Nucleus accumbens (tissue), 56 donors: ENCODE data around the gene MAP2K5.

Source experiments
- DNase-seq, 56 donors: peaks; one replicate each; lab custom pipeline; 2025; lab: John Stamatoyannopoulos, UW

MAP2K5 gene

DNA sequence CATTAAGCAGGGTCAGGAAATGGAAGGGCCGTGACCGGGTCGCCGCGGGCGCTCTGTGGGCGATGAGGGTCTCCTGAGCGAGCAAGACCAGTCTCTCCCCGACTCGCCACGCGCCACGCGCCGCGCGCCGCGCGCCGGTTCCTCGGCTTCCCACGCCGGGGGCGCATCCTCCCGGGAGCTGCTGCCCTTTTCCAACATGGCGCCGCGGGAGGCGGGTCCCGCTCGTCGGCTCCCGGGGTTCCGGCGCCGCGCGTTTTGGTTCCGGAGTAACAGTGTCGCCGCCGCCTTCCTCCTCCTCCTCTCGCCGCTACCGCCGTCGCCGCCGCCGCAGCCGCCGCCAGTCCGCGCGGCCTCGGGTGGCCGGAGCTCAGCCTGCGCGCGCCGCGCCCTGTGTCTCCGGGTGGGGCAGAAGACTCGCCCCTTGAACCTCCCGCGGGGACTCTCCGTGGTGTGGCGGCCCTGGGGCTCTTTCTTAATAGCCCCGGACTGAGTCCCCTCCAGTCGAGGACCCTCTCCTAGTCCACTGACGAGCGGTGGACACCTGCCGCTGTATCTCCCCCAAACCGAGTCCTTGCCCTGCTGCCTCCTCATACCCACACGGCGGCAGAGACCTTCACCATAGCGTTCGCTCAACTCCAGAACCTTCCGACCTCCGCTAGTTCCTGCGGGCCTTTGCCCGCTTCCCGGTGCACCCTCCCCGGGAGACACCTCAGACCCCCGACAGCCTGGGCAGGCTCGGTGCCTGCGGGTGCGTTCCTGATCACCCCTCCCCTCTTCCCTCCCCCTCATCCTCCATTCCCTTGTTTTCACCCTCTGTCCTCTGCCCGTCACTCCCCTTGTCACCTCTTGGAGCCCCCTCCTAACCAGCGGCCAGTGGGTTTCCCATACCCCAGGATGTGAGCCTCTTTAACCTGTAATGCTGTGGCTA, at the start of gene MAP2K5:
MAP2K5 (plus strand) TSS at position 284 of the 928 bp plus-strand sequence; CDS start at position 917, 633 bp downstream.
- peak in 55 of 56 donors; percentile 24 to 93 (median 79) for DNase-seq

DNA sequence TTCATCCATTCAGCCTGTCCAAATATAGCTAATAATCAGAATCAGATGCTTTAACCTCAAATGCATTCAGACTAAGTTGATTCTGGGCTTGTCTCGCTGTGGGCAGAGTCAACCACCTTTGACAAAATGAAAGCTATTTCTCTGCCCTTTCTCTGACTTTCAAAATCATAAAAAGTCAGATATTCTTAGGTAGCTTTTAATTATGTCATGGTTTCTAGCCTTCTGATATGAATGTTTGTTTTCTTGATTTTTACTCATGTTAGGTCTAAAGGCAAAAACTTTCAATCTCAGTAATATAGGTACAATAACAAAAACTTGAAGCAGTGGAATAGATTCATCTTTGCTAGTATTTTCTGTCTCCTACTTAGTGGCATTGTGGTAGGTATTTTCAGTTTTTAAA, 46.9 kb upstream of the MAP2K5 start:
- no peak for DNase-seq

DNA sequence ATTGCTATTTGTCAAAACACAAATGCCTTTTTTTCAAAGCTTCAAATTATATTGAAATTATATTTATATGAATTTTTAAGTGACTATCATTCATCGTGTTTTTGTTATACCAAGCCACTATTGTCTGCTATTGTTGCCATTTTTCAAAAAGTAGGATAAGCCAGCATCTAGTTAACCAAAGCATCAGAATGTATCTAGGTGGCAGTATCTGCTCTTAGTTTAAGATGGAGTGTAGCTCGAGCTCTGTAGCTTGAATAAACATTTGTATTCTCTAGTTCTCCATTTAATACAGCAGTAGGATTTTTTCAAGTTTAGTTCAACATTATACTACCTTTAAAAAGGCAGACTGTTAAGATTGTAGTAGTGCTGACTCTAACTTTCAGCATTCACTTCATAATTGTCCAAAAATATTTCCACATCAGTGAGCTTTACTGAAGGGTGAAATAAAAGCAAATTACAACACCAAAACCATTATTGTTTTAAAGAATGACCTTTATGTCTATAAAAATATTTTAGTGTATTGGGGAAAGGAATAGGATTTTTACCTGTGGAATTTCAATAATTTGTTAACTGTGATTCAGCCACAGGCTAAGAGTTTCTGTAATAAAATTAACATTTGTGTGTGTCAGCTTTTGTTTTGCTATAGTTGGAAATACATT, 41.2 kb upstream of the MAP2K5 start:
- DNase-seq, result no peak

DNA sequence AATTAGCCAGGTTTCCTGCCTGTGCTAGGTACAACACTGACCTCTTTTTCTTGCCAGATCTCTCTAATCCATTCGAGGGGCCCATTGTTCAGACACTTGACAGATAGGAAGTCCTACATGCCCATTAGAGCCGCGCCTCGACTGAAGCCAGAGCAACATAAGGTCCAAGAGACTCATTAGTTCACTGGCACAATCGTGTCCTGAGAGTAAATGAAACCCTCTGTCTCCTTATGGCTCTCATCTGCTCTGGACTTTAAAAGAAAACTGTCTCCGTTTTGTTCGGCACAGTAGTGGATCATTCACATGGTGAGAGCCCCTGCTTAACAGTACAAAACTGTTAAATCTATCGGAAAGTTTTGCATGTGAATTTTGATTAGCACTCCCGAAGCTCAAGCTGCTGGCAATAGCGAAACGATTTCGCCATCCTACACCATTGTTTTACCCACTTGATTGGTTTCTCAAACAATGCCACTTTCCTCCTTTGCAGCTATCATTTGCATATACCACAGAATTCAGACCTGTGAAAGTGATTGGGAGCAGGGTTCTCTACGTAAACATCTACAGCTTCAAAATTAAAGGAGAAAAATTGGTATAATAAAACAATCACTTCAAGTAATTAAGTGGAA, 40.6 kb upstream of the MAP2K5 start:
- peak in 3 of 56 donors; percentile 4 to 19 (median 7) for DNase-seq

DNA sequence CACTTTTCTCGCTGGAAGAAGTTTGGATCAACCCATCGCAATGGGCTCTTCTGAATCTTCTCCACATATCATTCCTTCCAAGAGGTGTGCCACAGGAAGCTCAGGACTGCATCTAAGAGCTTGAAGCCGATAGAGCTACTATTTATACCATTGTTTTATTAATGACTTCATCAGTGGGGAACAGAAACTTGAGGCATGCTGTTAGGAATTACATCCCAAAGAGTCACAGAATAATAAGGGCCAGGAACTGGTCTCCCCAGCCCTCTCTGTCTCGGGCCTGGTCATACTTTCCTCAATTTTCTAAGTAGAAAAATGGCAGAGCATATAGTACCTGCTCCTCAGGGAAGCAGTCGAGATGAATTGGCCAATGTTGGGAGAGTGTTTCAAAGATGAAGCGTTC, 38.4 kb upstream of the MAP2K5 start:
- DNase-seq, result no peak

DNA sequence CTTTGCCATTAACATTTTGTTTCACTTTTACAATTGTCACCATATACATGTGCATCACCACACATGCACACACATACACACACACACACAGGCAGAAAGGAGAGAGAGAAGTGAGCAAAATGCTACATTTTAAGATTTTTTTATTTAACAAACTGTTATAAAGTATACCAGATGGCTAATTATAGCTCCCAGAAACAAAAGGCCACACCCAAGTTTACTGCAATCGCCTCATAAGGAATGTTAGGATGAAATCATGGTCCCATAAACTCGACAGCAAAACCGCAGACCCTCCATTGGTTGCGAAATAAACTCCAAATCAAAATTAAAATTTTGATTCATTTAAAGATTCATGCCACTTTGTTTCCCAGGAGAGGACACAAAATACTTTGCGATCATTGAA, 37.7 kb upstream of the MAP2K5 start:
- DNase-seq, result no peak

DNA sequence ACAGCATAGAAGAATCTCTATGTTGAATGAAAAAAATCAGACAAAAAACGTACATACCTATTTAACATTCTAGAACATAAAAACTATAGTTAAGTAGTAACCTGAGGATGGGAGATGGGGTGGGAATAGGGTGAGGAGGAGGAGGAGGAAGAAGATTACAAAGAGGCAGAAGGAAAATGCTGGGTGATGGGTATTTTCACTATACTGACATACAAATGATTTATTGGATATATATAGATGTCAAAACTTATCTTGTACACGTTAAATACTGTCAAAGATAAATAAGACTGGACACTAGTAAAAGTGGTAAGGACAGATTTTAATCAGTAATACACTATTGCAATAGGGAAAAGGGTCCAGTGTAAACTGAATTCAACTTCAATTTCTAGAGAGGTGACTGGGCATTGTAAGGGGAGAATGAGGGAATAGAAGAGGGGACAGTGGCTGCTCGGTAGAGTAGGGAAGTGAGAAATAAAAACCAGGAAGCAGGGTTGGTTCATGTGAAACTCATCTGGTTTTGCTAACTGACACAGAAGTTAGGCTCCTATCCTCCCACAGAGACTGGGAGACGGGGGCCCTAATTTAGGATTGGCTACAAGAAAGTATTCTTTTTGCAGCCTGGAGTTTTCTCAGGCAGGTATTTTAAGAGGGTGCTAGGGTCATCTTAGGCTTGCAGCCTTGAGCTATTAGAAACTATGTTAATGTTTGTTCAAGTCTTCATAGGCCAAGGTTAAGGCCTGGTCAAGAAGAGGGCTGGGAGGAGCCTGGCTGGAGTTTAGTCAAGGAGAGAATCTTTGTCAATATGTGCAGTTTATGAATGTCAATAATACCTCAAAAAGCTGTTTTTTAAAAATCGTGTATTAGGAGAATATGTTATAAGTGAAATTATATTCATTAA, 36.6 kb upstream of the MAP2K5 start:
- DNase-seq, result no peak

DNA sequence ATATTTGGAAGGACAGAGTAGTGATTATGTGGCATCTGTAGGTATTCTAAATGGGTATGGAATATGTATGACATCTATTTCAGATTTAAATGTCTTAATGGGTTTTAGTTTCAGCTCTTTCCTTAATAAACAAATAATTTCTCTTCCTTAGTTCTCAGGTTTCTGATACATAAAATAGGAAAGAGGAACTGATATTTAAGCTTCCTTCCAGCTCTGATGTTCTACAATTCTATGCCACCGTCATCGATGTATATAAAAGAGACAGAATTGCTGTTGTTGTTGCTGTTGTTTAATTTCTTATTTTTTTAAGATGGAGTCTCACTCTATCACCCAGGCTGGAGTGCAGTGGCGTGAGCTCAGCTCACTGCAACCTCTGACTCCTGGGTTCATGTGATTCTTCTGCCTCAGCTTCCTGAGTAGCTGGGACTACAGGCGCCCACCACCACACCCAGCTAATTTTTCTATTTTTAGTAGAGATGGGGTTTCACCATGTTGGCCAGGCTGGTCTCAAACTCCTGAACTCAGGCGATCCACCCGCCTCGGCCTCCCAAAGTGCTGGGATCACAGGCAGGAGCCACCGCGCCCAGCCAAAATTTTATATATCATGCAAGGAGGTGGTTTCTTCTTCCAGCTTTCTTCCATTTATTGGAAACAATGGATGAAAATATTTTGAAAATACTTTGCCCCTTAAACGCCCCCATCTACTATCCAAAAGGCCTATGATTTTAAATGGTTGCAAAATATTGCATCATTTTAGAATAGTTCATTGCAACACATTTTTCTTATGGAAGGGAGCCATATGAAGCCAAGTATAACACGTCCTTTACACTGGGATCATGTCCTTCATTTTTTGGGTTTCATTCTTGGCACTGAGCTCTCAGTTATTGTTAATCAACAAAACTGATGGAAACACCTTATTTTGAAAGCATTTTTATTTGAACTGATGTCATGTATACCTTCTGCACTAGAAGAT, 35.4 kb upstream of the MAP2K5 start:
- DNase-seq, result no peak

DNA sequence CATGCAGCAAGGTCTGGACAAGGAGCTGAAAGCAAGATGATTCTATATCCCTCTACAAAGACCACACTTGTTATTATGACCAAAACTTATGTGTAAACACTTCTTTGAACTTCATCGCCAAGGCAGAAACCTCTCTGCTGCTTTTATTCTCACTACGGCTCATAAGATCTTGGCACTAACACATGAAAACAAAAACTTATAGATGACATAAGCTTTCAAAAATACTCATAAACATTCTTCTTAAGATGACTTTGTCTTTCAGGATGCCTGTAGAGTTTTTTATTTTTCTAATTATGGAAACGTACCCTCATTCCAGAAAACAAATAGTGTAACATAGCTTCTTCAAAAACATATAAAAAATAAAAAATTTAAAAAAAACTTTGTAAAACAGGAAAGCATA, 34.1 kb upstream of the MAP2K5 start:
- no peak for DNase-seq

DNA sequence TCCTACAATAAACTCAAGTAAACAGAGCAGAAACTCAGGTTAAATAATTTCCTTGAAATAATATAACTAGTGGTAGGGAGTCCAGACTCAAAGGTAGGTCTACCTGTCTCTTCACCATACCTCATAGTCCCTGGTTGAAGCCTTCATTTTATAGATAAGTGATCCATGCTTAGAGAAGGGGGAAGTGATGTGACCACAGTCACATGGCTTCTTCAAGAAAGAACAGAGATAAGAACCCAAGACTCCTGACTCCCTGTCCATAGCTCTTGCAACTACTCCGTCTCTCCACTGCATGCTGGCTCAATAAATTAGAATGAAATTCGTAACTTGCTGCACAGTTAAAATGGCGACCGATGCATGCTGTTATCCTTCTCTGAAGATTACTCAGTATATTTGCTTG, 32.6 kb upstream of the MAP2K5 start:
- DNase-seq, result no peak

DNA sequence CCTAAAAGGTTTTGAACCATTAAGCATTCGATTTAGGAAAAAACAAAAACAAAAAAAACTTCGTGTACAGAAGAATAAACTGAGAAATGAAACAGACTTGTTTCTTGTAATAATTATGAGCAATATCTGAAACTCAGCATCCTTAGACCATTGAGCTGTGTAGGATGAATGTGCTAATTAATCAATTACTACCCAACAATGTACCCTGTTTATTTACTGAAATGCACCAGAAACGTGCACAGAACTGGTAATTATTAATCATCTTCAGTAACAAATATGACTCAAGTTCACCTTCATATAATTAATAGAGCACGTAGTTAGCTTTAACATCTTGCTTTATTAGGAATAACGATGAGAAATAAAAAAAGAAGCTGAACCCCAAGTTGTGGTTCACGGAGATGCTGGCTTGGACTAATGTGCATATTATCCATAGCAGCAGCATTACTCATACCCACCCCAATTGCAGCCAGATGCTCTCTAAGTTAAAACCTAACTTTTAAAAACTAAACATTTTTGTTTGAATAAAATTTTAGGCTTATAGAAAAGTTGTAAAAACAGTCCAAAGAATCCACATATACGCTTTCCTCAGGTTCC, 31.8 kb upstream of the MAP2K5 start:
- no peak for DNase-seq

DNA sequence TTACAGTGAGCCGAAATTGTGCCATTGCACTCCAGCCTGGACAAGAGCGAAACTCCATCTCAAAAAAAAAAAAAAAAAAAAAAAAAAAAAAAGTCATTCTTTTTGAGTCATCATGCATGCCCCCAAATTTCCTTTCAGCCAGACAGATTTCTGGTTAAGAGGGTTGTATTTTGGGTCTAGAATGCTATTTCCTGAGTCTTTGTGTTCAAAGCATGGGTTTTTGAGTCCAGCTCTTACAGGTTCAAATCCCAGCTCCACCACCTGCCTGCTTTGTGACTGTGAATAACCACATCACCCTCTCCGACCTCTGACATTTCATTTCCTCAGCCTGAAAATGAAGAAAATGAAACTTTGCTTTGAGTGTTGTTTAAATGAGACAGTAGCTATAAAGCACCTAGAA, 30.9 kb upstream of the MAP2K5 start:
- no peak for DNase-seq

DNA sequence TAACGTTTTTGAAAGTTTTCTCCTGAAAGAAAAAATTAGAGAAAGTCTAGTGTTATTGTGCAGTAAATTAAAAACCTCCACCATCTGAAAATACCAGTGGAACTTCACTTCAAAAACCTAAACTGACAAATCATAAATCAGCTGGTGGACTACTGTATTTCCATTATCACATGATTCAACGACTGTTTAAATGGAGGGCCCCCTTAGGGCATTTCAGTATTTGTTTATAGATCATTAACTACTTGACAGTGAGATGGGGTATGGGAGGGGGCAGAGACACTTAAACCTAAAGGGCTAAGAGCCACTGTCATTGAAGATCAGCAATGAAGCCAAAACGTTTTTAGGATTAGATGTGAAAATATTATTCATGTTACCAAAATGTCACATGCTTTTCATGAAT, 30.4 kb upstream of the MAP2K5 start:
- DNase-seq, result no peak

DNA sequence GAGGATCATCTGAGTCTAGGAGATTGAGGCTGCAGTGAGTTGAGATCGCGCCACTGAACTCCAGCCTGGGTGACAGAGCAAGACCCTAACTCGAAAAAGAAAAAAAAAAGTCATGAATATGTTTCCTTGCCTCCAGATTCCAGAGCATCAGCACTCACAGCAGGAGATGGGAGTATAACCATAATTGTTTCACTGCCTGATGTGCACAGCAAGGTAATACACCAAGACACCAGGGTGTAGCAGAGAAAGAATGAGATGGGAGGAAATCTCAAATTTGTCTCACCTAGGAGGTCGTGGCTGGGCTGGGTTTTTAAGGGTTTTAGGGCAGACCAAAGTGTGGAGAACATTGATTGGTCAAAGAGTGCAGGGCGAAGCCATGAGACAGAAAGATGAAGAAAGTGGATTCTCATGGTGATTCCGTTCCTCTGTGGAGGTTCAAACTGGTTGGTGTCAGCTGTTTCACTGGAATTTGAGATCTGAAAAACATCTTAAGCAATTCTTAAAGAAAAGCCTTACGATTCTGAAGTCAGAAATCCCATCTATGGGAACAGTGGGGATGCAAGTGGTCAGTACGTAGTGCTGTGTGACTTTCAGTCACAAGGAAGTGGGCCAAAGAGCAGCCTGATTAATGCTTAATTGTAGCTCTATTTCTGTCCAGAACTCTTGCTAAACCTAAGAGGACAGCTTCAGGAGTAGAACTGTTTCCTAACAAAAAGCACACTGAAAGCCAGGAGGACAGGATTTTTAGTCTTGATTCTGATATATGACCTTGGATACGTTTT, 29.4 kb upstream of the MAP2K5 start:
- DNase-seq, result no peak

DNA sequence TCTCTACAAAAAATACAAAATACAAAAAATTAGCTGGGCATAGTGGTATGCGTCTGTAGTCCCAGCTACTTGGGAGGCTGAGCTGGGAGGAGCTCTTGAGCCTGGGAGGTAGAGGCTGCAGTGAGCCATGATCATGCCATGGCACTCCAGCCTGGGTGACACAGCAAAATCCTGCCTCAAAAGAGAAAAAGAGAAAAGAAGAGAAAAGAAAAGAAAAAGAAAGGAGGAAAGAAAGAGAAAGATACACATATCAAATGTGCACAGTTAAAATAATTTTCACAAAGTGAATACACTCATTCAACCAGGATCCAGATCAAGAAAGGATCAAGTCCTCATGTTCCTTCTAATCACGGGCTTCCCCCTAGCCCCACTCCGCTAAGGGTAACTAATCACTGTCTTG, 27.4 kb upstream of the MAP2K5 start:
- no peak for DNase-seq

DNA sequence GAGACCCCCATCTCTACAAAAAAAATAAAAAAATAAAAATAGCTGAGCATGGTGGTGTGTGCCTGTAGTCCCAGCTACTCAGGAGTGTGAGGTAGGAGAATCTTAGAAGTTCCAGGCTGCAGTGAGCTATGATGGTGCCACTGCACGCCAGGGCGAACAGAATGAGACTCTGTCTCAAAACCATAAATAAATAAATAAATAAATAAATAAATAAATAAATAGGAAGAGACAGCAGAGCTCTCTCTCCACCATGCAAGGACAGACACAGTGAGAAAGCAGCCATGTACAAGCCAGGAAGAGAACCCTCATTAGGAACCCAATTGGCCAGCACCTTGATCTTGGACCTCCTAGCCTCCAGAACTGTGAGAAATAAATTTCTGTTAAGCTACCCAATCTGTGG, 26.9 kb upstream of the MAP2K5 start:
- DNase-seq, result no peak

DNA sequence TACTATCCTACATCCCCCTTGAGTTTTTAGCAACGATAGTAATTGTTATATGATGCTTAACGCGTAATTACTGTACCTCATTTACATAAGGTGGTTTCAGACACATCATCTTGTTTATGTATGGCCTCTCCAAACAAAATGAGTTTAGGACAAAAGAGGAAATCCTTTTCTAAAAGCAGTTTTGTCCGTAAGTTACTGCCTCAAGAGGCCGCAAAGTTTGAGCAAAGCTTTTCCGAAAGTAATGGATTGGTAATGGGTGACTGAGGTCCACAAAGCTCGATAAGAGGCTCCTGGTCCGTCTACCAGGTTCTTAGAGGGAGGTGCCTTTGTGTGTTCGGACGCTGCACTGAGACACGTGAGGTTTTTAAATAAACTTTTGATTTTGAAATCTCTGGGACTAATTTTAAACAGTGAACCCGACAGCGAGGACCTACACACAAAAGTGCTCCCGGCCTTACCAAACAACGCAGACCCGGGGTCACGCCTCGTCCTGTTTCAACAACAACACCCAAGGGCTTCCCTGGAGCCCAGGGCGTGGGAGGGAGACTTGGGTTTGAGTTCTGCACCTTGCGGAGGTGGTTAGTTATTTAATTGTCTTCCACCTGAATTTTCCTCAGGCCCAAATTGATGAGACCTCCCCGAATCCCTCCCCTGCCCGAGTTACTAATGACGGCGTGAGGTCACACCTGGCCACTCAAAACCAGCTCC, 22.0 kb upstream of the MAP2K5 start:
- DNase-seq, result peak in 3 of 56 donors; percentile 32 to 57 (median 46)
